Uterus (tissue), 2 donors: ENCODE data around the gene CYSRT1.

Source experiments
- CTCF ChIP-seq, 4 experiments: fragments of 200-600 bp in 2 of 4; fragments of 450-650 bp in 2 of 4; sonication (generic) in 2 of 4; IDR thresholded peaks; one replicate each; pipeline ENCODE4 v1.5.1; 2016 to 2019; ENCODE audit warnings: antibody characterized with exemption in 4 of 4, mild to moderate bottlenecking in 2 of 4, moderate library complexity in 1 of 4
- POLR2A ChIP-seq, 2 donors: fragments of 450-650 bp; IDR thresholded peaks; one replicate each; pipeline ENCODE4 v1.6.1; 2016; ENCODE audit warnings: antibody characterized with exemption in 2 of 2, mild to moderate bottlenecking in 1 of 2, moderate library complexity in 1 of 2

- TF ChIP-seq CTCF (IDR thresholded peaks at IDR 0.05) (no peak), POLR2A (IDR thresholded peaks at IDR 0.05) (no peak)
Measured at GRCh38 chr9:137263506-137263905, 38.5 kb downstream of the CYSRT1 start.
